Ecto neural progenitor cell (in vitro differentiated cells): ENCODE measurements around the gene ENPP1.
"Not testable (repeated sequence)": the region's sequence is repeated elsewhere in the genome, so short reads cannot be mapped to it uniquely, and the experiment has no call there.

Experiments
- DNase-seq: peaks from one replicate; pipeline ENCODE4 v3.0.0-alpha.2; 2018; ENCODE audit warnings: low spot score

Gene ENPP1

GRCh38 chr6:131831392-131831791, 23.6 kb downstream of the ENPP1 start:
- no peak for DNase-seq

- DNase-seq: no peak
Measured at GRCh38 chr6:131831886-131832285, 24.1 kb downstream of the ENPP1 start.

GRCh38 chr6:131832363-131832762, 24.5 kb downstream of the ENPP1 start:
- DNase-seq: no peak

GRCh38 chr6:131838051-131838450, 30.2 kb downstream of the ENPP1 start:
- DNase-seq: no peak

- no peak for DNase-seq
Measured at GRCh38 chr6:131839388-131839787, 31.6 kb downstream of the ENPP1 start.

- no peak for DNase-seq
Measured at GRCh38 chr6:131840441-131840840, 32.6 kb downstream of the ENPP1 start.

- no peak for DNase-seq
Measured at GRCh38 chr6:131840936-131841583, 33.2 kb downstream of the ENPP1 start.

GRCh38 chr6:131843768-131844167, 35.9 kb downstream of the ENPP1 start:
- DNase-seq: no peak

- DNase-seq: no peak
Measured at GRCh38 chr6:131844243-131844841, 36.5 kb downstream of the ENPP1 start.

GRCh38 chr6:131846023-131846663, 38.3 kb downstream of the ENPP1 start:
- no peak for DNase-seq

- no peak for DNase-seq
Measured at GRCh38 chr6:131846905-131847304, 39.1 kb downstream of the ENPP1 start.

- no peak for DNase-seq
Measured at GRCh38 chr6:131849799-131850198, 42.0 kb downstream of the ENPP1 start.

- no peak for DNase-seq
Measured at GRCh38 chr6:131851049-131851769, 43.4 kb downstream of the ENPP1 start.

- no peak for DNase-seq
Measured at GRCh38 chr6:131852200-131852599, 44.4 kb downstream of the ENPP1 start.

- no peak for DNase-seq
Measured at GRCh38 chr6:131854803-131855202, 47.0 kb downstream of the ENPP1 start.

GRCh38 chr6:131858765-131859415, 51.1 kb downstream of the ENPP1 start:
- no peak for DNase-seq

- not testable (repeated sequence) for DNase-seq
Measured at GRCh38 chr6:131859658-131860057, 51.8 kb downstream of the ENPP1 start.

- no peak for DNase-seq
Measured at GRCh38 chr6:131861381-131861780, 53.6 kb downstream of the ENPP1 start.

- no peak for DNase-seq
Measured at GRCh38 chr6:131862476-131862875, 54.7 kb downstream of the ENPP1 start.

GRCh38 chr6:131867744-131868143, 59.9 kb downstream of the ENPP1 start:
- DNase-seq: no peak

- no peak for DNase-seq
Measured at GRCh38 chr6:131868836-131869235, 61.0 kb downstream of the ENPP1 start.

GRCh38 chr6:131875647-131876046, 67.8 kb downstream of the ENPP1 start:
- no peak for DNase-seq
